Suprapubic skin (tissue), 4 donors: ENCODE results near the gene HPCAL1. TPM values are rescaled to one million over a fixed set of nuclear protein-coding genes. Genes with fewer than 3 reads are reported as not detected.

ENCODE experiments used
- DNase-seq, 2 donors: peaks; one replicate each; pipeline ENCODE4 v3.0.0-alpha.2; 2019; ENCODE audit warnings: low spot score in 2 of 2
- H3K27ac ChIP-seq: fragments of 200-600 bp; sonication (generic); one replicate; pipeline ENCODE4 v1.5.1; 2019
- H3K27me3 ChIP-seq: fragments of 200-600 bp; sonication (generic); one replicate; pipeline ENCODE4 v1.5.1; 2019
- H3K36me3 ChIP-seq: fragments of 200-600 bp; sonication (generic); one replicate; pipeline ENCODE4 v1.5.1; 2019
- H3K4me1 ChIP-seq: fragments of 200-600 bp; sonication (generic); one replicate; pipeline ENCODE4 v1.5.1; 2019
- H3K4me3 ChIP-seq: fragments of 200-600 bp; sonication (generic); one replicate; pipeline ENCODE4 v1.5.1; 2019; ENCODE audit warnings: mild to moderate bottlenecking
- H3K9me3 ChIP-seq: fragments of 200-600 bp; sonication (generic); one replicate; pipeline ENCODE4 v1.5.1; 2019
- CTCF ChIP-seq, 2 donors: fragments of 200-600 bp in 1 of 2; fragments of 450-650 bp in 1 of 2; sonication (generic) in 1 of 2; IDR thresholded peaks; one replicate each; pipeline ENCODE4 v1.5.1; 2016 to 2019; ENCODE audit warnings: antibody characterized with exemption in 2 of 2, mild to moderate bottlenecking in 1 of 2, moderate library complexity in 1 of 2
- EP300 ChIP-seq: sonication (generic); formaldehyde crosslinking; IDR thresholded peaks from one replicate; pipeline ENCODE4 v1.6.1; 2017; ENCODE audit warnings: antibody characterized with exemption
- POLR2A ChIP-seq, 2 donors: fragments of 450-650 bp; IDR thresholded peaks; one replicate each; pipeline ENCODE4 v1.6.1; 2017; ENCODE audit warnings: antibody characterized with exemption in 2 of 2, mild to moderate bottlenecking in 2 of 2, moderate library complexity in 2 of 2
- POLR2AphosphoS5 ChIP-seq, 3 donors: sonication (generic); formaldehyde crosslinking; IDR thresholded peaks; one replicate each; pipeline ENCODE4 v1.6.1; 2017; ENCODE audit warnings: antibody characterized with exemption in 3 of 3
- WGBS: methylation state at CpG from one replicate; pipeline ENCODE4 v1.1.5; 2018; 5-methylcytosine and 5-hydroxymethylcytosine counted together
- total RNA-seq, 4 donors: library from RNA; depleted of rRNA; stranded (reverse); fragments of >200 nt; gene quantifications; one replicate each; pipeline ENCODE4 v1.1.0, GENCODE V29; 2016

Gene HPCAL1
- total RNA-seq, 4 donors from 2014 or later = 27.7 to 40.7 (median 35.3) TPM

- no peak overlapping the region for H3K27ac ChIP-seq
- TF ChIP-seq CTCF (IDR thresholded peaks at IDR 0.05) = no peak
- H3K9me3 ChIP-seq = no peaks in the 10 kb centered on the region
- peak overlapping the region; percentile 80 for H3K4me3 ChIP-seq
- H3K36me3 ChIP-seq = no peaks in the 10 kb centered on the region
- WGBS = 0% methylated on average over 28 of the region's 53 CpGs
- peaks cover 41% of the 10 kb centered on the region for H3K4me1 ChIP-seq
- no peaks in the 10 kb centered on the region for H3K27me3 ChIP-seq
- DNase-seq = no peak
These were observed 1.1 kb downstream of the HPCAL1 start for GRCh38 chr2:10303694-10304378.

GRCh38 chr2:10304458-10305253, 2.0 kb downstream of the HPCAL1 start:
- no peak for DNase-seq
- no peaks in the 10 kb centered on the region for H3K36me3 ChIP-seq
- WGBS = 73% methylated on average over 27 of the region's 28 CpGs
- H3K4me1 ChIP-seq = peaks cover 41% of the 10 kb centered on the region
- no peak overlapping the region for H3K27ac ChIP-seq
- TF ChIP-seq EP300 (no peak), POLR2A (IDR thresholded peaks at IDR 0.05) (no peak), CTCF (IDR thresholded peaks at IDR 0.05) (no peak), POLR2AphosphoS5 (IDR thresholded peaks at IDR 0.05) (no peak)
- H3K27me3 ChIP-seq = no peaks in the 10 kb centered on the region
- H3K9me3 ChIP-seq = no peaks in the 10 kb centered on the region
- H3K4me3 ChIP-seq = peak overlapping the region; percentile 80

DNA sequence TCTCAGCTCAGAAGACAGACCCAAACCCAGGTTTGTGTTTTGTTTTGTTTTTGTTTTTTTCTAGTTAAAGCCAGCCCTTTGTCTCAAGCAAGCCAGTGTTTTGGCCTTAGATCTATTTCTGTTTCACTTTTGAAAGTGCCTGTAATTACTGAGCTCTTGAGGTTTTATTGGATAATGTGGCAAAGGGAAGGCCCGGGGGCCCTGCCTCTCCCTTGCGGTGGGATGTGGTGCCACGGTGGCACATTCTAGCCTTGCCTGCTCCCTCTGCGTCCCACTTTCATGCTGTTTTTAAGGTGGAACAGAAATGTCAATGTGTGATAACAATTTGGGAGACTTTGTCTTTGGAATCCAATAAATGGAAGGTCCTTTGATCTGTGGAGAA, 2.5 kb downstream of the HPCAL1 start:
- peak overlapping the region; percentile 15 for H3K4me3 ChIP-seq
- 31% methylated on average over 4 of the region's 4 CpGs for WGBS
- no peaks in the 10 kb centered on the region for H3K9me3 ChIP-seq
- peaks cover 41% of the 10 kb centered on the region for H3K4me1 ChIP-seq
- H3K27ac ChIP-seq = no peak overlapping the region
- H3K36me3 ChIP-seq = no peaks in the 10 kb centered on the region
- DNase-seq = no peak
- TF ChIP-seq EP300 = no peak
- TF ChIP-seq POLR2A (IDR thresholded peaks at IDR 0.05) = no peak
- TF ChIP-seq CTCF (IDR thresholded peaks at IDR 0.05) = no peak
- TF ChIP-seq POLR2AphosphoS5 (IDR thresholded peaks at IDR 0.05) = no peak
- no peaks in the 10 kb centered on the region for H3K27me3 ChIP-seq

DNA sequence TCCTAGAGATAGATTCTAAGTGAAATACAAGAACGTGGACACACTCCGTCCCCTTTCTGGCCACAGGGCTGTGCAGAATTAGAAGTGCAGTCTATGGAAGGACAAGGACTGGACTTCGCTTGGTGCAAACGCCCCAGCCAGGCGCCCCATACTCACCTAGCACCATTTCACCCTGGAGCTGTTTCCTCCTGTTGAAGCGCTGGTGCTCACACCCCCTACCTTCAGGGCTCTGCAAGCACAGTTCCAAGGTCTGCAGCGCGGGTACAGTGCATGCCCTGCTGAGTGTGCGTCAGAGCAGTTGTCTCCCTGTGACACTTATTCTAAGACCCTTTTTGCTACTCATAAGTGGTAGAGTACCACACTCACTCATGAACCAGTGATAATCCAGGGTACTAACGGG, 3.0 kb downstream of the HPCAL1 start:
- 78% methylated on average over 8 of the region's 10 CpGs for WGBS
- no peak overlapping the region for H3K27ac ChIP-seq
- no peak for DNase-seq
- H3K4me3 ChIP-seq = no peak overlapping the region
- no peaks in the 10 kb centered on the region for H3K27me3 ChIP-seq
- no peaks in the 10 kb centered on the region for H3K36me3 ChIP-seq
- no peak for TF ChIP-seq EP300
- TF ChIP-seq POLR2AphosphoS5 (IDR thresholded peaks at IDR 0.05) = no peak
- no peak for TF ChIP-seq CTCF (IDR thresholded peaks at IDR 0.05)
- TF ChIP-seq POLR2A (IDR thresholded peaks at IDR 0.05) = no peak
- H3K4me1 ChIP-seq = peaks cover 41% of the 10 kb centered on the region
- H3K9me3 ChIP-seq = no peaks in the 10 kb centered on the region

- DNase-seq = no peak
- Histone ChIP-seq H3K4me1 (peaks cover 38% of the 10 kb centered on the region), H3K9me3 (no peaks in the 10 kb centered on the region), H3K4me3 (no peak overlapping the region), H3K27ac (no peak overlapping the region), H3K36me3 (no peaks in the 10 kb centered on the region), H3K27me3 (no peaks in the 10 kb centered on the region)
- TF ChIP-seq POLR2AphosphoS5 (IDR thresholded peaks at IDR 0.05) (no peak), CTCF (IDR thresholded peaks at IDR 0.05) (no peak), EP300 (no peak), POLR2A (IDR thresholded peaks at IDR 0.05) (no peak)
- 64% methylated on average over 4 of the region's 4 CpGs for WGBS
These were observed 4.3 kb downstream of the HPCAL1 start for GRCh38 chr2:10306901-10307463.
